BJ (cell line): Measurements from ENCODE around the gene BICC1. TPM values are rescaled to one million over a fixed set of nuclear protein-coding genes. Genes with fewer than 3 reads are reported as not detected.

Source experiments
- CTCF ChIA-PET: fragments of 350-600 bp; formaldehyde crosslinking; extraction: SDS; loops from one replicate; lab custom pipeline; 2021; ENCODE audit warnings: antibody characterized with exemption, inconsistent platforms; lab: Yijun Ruan, JAX
- POLR2A ChIA-PET: fragments of 300-600 bp; sonication (Branson Sonifier 250); formaldehyde crosslinking; extraction: SDS; loops from one replicate; lab custom pipeline; 2021; ENCODE audit warnings: antibody characterized with exemption; lab: Charles Lee
- DNase-seq: peaks from one replicate; pipeline ENCODE4 v3.0.0-alpha.2; 2011; ENCODE audit warnings: low read depth
- H3K27me3 ChIP-seq: 2 replicates; pipeline ENCODE4 v1.6.0; 2011; ENCODE audit warnings: low read length; ENCODE audit not compliant: control insufficient read depth, insufficient read depth
- H3K36me3 ChIP-seq: 2 replicates; pipeline ENCODE4 v1.5.1; 2011; ENCODE audit warnings: low read length; ENCODE audit not compliant: control insufficient read depth, insufficient read depth
- H3K4me3 ChIP-seq: 2 replicates; pipeline ENCODE4 v1.5.1; 2011; ENCODE audit warnings: low read depth, mild to moderate bottlenecking, control low read depth, low read length
- CTCF ChIP-seq: IDR thresholded peaks from 2 replicates; pipeline ENCODE4 v1.5.1; 2011; ENCODE audit warnings: low read depth, mild to moderate bottlenecking, control low read depth, inconsistent platforms, low read length, moderate library complexity; ENCODE audit not compliant: insufficient read depth
- polyA plus RNA-seq: library from polyadenylated mRNA; depleted of rRNA; stranded (reverse); fragments of >200 nt; gene quantifications from 2 replicates; pipeline ENCODE4 v1.2.3, GENCODE V29; 2011

The BICC1 gene
- polyA plus RNA-seq, 1 experiment = 27.0 TPM

DNA sequence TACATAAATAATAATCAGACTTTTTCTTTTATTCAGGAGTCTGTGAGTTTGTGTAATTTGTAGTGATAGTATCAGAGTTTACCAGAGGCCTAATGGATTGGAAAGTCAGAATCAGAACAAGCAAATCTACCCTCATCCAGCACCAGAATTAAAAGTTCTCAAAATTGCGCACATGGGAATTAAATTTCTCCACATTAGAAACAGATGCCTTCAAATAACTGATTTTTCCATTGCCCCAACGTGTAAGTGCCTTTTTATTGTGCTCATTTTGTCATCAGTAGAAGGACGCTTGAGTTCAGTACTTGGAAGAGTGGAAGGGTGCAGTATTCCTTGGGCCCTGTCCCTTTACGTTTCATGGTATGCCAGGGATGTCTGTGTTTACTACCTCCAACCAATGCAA, 32.8 kb downstream of the BICC1 start:
- DNase-seq = no peak
- no peaks in the 10 kb centered on the region for H3K27me3 ChIP-seq
- no peak for TF ChIP-seq CTCF
- H3K36me3 ChIP-seq = no peaks in the 10 kb centered on the region
- POLR2A ChIA-PET = no interaction called here
- CTCF ChIA-PET = no interaction called here
- H3K4me3 ChIP-seq = no peak overlapping the region

DNA sequence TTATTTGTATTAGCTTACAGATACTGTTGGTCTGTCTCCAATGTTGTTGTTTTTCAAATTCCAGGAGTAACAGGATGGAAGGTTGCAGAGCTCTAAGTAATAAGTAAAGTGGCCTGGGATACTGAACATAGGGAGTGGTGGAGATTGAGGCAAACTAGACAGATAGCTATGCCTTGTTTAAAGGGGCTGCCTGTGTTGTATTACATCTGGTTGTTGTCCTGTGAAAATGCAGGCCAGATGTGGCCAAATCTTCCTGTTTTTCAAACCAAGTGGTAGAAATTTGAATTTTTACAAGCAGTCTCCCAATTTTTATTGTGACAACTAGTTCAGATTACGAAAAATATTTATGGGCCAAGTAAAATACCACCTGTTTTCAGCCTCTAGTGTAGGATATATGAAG, 33.5 kb downstream of the BICC1 start:
- POLR2A ChIA-PET = no interaction called here
- Histone ChIP-seq H3K4me3 (no peak overlapping the region), H3K36me3 (no peaks in the 10 kb centered on the region), H3K27me3 (no peaks in the 10 kb centered on the region)
- CTCF ChIA-PET = no interaction called here
- TF ChIP-seq CTCF = no peak
- no peak for DNase-seq

- Histone ChIP-seq H3K27me3 (no peaks in the 10 kb centered on the region), H3K36me3 (no peaks in the 10 kb centered on the region), H3K4me3 (no peak overlapping the region)
- no peak for TF ChIP-seq CTCF
- DNase-seq = no peak
- ChIA-PET POLR2A (no interaction called here), CTCF (no interaction called here)
These were observed 34.2 kb downstream of the BICC1 start for GRCh38 chr10:58546722-58547445.

- ChIA-PET CTCF (no interaction called here), POLR2A (no interaction called here)
- TF ChIP-seq CTCF = no peak
- Histone ChIP-seq H3K4me3 (no peak overlapping the region), H3K36me3 (no peaks in the 10 kb centered on the region), H3K27me3 (no peaks in the 10 kb centered on the region)
- DNase-seq = no peak
These were observed 35.3 kb downstream of the BICC1 start for GRCh38 chr10:58547963-58548362.

- no peak for TF ChIP-seq CTCF
- POLR2A ChIA-PET = no interaction called here
- H3K27me3 ChIP-seq = no peaks in the 10 kb centered on the region
- H3K4me3 ChIP-seq = no peak overlapping the region
- DNase-seq = no peak
- H3K36me3 ChIP-seq = no peaks in the 10 kb centered on the region
- CTCF ChIA-PET = interaction anchor here (0.5 kb wide), 1 partner anchor 206 kb away, joined by 4 read pairs; no protein-coding TSS in a partner anchor
These were observed 41.6 kb downstream of the BICC1 start for GRCh38 chr10:58554316-58554715.
